IMR-90 (cell line): ENCODE measurements around the gene CDKAL1. TPM values are rescaled to one million over a fixed set of nuclear protein-coding genes. Genes with fewer than 3 reads are reported as not detected.

Experiments used
- ATAC-seq: fragments of 200-7000 bp; cut with Tn5 transposase; 2 replicates; pipeline ENCODE4 v1.9.1; 2020; ENCODE audit warnings: low read depth, mild to moderate bottlenecking, moderate library complexity
- BruUV-seq: library from RNA; stranded (reverse); fragments of 400-500 nt; replicated peaks from 2 replicates; lab custom pipeline; 2021; lab: Mats Ljungman, UMichigan
- CTCF ChIA-PET: fragments of 300-600 bp; formaldehyde crosslinking; extraction: SDS; loops from one replicate; lab custom pipeline; 2021; ENCODE audit warnings: antibody characterized with exemption; lab: Yijun Ruan, JAX
- POLR2A ChIA-PET: fragments of 300-600 bp; sonication (Branson Sonifier 250); formaldehyde crosslinking; loops from one replicate; lab custom pipeline; 2022; ENCODE audit warnings: antibody characterized with exemption; ENCODE audit not compliant: unreplicated experiment; lab: Charles Lee
- DNase-seq: peaks from one replicate; pipeline ENCODE4 v3.0.0; 2013
- H2AFZ ChIP-seq: replicated peaks from 2 replicates; pipeline ENCODE3; 2013; ENCODE audit warnings: low read length, mild to moderate bottlenecking; ENCODE audit not compliant: poor library complexity
- H2AK5ac ChIP-seq: 2 replicates; pipeline ENCODE4 v1.6.1; 2013; ENCODE audit warnings: low read depth, low read length, inconsistent platforms
- H2AK9ac ChIP-seq: replicated peaks from 2 replicates; pipeline ENCODE3; 2013; ENCODE audit warnings: mild to moderate bottlenecking, low read depth, low read length, moderate library complexity; ENCODE audit not compliant: poor library complexity
- H2BK120ac ChIP-seq: 2 replicates; pipeline ENCODE4 v1.6.1; 2013; ENCODE audit warnings: low read depth, low read length, inconsistent platforms
- H2BK15ac ChIP-seq: 3 replicates; pipeline ENCODE4 v1.6.1; 2013; ENCODE audit warnings: low read depth, low read length, inconsistent platforms
- H2BK20ac ChIP-seq: 2 replicates; pipeline ENCODE4 v1.6.1; 2013; ENCODE audit warnings: low read depth, mild to moderate bottlenecking, inconsistent platforms, low read length, moderate library complexity
- H2BK5ac ChIP-seq: 2 replicates; pipeline ENCODE4 v1.6.1; 2013; ENCODE audit warnings: mild to moderate bottlenecking, low read depth, low read length, inconsistent platforms; ENCODE audit not compliant: poor library complexity, severe bottlenecking
- H3K14ac ChIP-seq: replicated peaks from 2 replicates; pipeline ENCODE4 v1.6.1; 2013; ENCODE audit warnings: low read depth, low read length, inconsistent platforms
- H3K18ac ChIP-seq: 2 replicates; pipeline ENCODE4 v1.6.1; 2013; ENCODE audit warnings: low read depth, low read length, control low read depth
- H3K23ac ChIP-seq: 2 replicates; pipeline ENCODE4 v1.6.1; 2013; ENCODE audit warnings: low read depth, low read length, inconsistent platforms
- H3K27ac ChIP-seq: 2 replicates; pipeline ENCODE4 v1.5.1; 2013; ENCODE audit warnings: mild to moderate bottlenecking, control low read depth, low read length; ENCODE audit not compliant: insufficient read depth
- H3K27me3 ChIP-seq: 2 replicates; pipeline ENCODE4 v1.6.1; 2013; ENCODE audit warnings: low read length; ENCODE audit not compliant: control insufficient read depth, insufficient read depth
- H3K36me3 ChIP-seq: 2 replicates; pipeline ENCODE4 v1.6.1; 2013; ENCODE audit warnings: low read length, mixed read lengths; ENCODE audit not compliant: control insufficient read depth, insufficient read depth
- H3K4ac ChIP-seq: 2 replicates; pipeline ENCODE4 v1.6.1; 2013; ENCODE audit warnings: low read depth, low read length, inconsistent platforms
- H3K4me1 ChIP-seq: 2 replicates; pipeline ENCODE4 v1.6.1; 2013; ENCODE audit warnings: low read length, mixed read lengths; ENCODE audit not compliant: control insufficient read depth, insufficient read depth
- H3K4me2 ChIP-seq: 2 replicates; pipeline ENCODE4 v1.6.1; 2013; ENCODE audit warnings: low read depth, mild to moderate bottlenecking, control low read depth, low read length, moderate library complexity
- H3K4me3 ChIP-seq: 2 replicates; pipeline ENCODE4 v1.5.1; 2013; ENCODE audit warnings: low read depth, mild to moderate bottlenecking, control low read depth, low read length, moderate library complexity; ENCODE audit not compliant: insufficient read depth
- H3K56ac ChIP-seq: 2 replicates; pipeline ENCODE4 v1.6.1; 2013; ENCODE audit warnings: low read length, inconsistent platforms; ENCODE audit not compliant: insufficient read depth; ENCODE audit errors: extremely low read depth
- H3K79me1 ChIP-seq, 2 experiments: 2 replicates each; pipeline ENCODE4 v1.6.1; 2013; ENCODE audit warnings: low read length in 2 of 2, inconsistent platforms in 1 of 2, low read depth in 1 of 2
- H3K9ac ChIP-seq: 2 replicates; pipeline ENCODE4 v1.6.1; 2013; ENCODE audit warnings: low read depth, low read length, control low read depth
- H3K9me1 ChIP-seq: 2 replicates; pipeline ENCODE4 v1.6.1; 2013; ENCODE audit warnings: low read length, inconsistent platforms; ENCODE audit not compliant: insufficient read depth
- H3K9me3 ChIP-seq: 2 replicates; pipeline ENCODE4 v1.6.1; 2013; ENCODE audit warnings: low read length; ENCODE audit not compliant: control insufficient read depth, insufficient read depth
- H4K20me1 ChIP-seq: 2 replicates; pipeline ENCODE4 v1.6.1; 2013; ENCODE audit warnings: low read length, inconsistent platforms; ENCODE audit not compliant: insufficient read depth
- H4K5ac ChIP-seq: 2 replicates; pipeline ENCODE4 v1.6.1; 2013; ENCODE audit warnings: mild to moderate bottlenecking, low read depth, low read length, control low read depth
- H4K8ac ChIP-seq, 2 experiments: 2 replicates each; pipeline ENCODE4 v1.6.1; 2013; ENCODE audit warnings: low read depth in 2 of 2, low read length in 2 of 2, control low read depth in 1 of 2, inconsistent platforms in 1 of 2
- H4K91ac ChIP-seq: 2 replicates; pipeline ENCODE4 v1.6.1; 2013; ENCODE audit warnings: low read depth, low read length, inconsistent platforms; ENCODE audit not compliant: insufficient read depth
- BHLHE40 ChIP-seq: fragments of 150-350 bp; IDR thresholded peaks from 2 replicates; pipeline ENCODE4 v1.6.1; 2016; ENCODE audit warnings: mild to moderate bottlenecking, low read depth, low read length
- POLR2A ChIP-seq: IDR thresholded peaks from 2 replicates; pipeline ENCODE4 v1.6.1; 2012; ENCODE audit warnings: mild to moderate bottlenecking, low read depth, low read length
- WGBS, 2 experiments: methylation state at CpG; one replicate each; pipeline versions ENCODE4 v1.1.5 to v1.1.7; 2013; ENCODE audit warnings: missing lambda C conversion rate in 2 of 2; ENCODE audit not compliant: insufficient read length in 1 of 2; ENCODE audit errors: extremely low coverage in 2 of 2; 5-methylcytosine and 5-hydroxymethylcytosine counted together
- dilution Hi-C: fragments of 300-500 bp; cut with HindIII; formaldehyde crosslinking; loops from one replicate; pipeline ENCODE4 v1.14.3; 2018; ENCODE audit warnings: low sequenced_read_pairs; ENCODE audit not compliant: unreplicated experiment
- in situ Hi-C: fragments of 300-500 bp; cut with MboI; formaldehyde crosslinking; loops from 3 replicates; pipeline ENCODE4 v1.14.3; 2019; ENCODE audit warnings: low sequenced_read_pairs, inconsistent platforms, mixed read lengths
- intact Hi-C: fragments of 100-400 bp; cut with micrococcal nuclease; formaldehyde crosslinking; loops from 2 replicates; pipeline ENCODE4 v1.10.0; 2022
- polyA plus RNA-seq, 3 experiments: library from polyadenylated mRNA; depleted of rRNA; stranded (reverse); fragments of >200 nt; gene quantifications; 2 replicates each; pipeline ENCODE4 v1.2.3, GENCODE V29; 2012; ENCODE audit warnings: low replicate concordance in 1 of 3
- total RNA-seq: library from RNA; depleted of rRNA; stranded (reverse); fragments of >200 nt; gene quantifications from 2 replicates; pipeline ENCODE4 v1.2.3, GENCODE V29; 2012
- TF ChIP-seq, protein P1 (sequence below): fragments of 150-350 bp; IDR thresholded peaks from 2 replicates; pipeline ENCODE4 v1.6.1; 2016; ENCODE audit warnings: low read depth, mild to moderate bottlenecking, low read length, moderate library complexity, borderline replicate concordance
- TF ChIP-seq, protein P2 (sequence below): fragments of 150-350 bp; IDR thresholded peaks from 2 replicates; pipeline ENCODE4 v1.6.1; 2017; ENCODE audit warnings: mild to moderate bottlenecking, antibody characterized with exemption, low read length, low read depth
- TF ChIP-seq, protein P3 (sequence below): conservative IDR thresholded peaks from 2 replicates; pipeline ENCODE4 v1.5.1; 2012; ENCODE audit warnings: mild to moderate bottlenecking, low read depth, low read length, improper control_type of control experiment

The CDKAL1 gene
- total and polyA plus RNA-seq, 2 of the 4 experiments (the other 2 are of a cell fraction), result 3.7 to 13.1 TPM

DNA sequence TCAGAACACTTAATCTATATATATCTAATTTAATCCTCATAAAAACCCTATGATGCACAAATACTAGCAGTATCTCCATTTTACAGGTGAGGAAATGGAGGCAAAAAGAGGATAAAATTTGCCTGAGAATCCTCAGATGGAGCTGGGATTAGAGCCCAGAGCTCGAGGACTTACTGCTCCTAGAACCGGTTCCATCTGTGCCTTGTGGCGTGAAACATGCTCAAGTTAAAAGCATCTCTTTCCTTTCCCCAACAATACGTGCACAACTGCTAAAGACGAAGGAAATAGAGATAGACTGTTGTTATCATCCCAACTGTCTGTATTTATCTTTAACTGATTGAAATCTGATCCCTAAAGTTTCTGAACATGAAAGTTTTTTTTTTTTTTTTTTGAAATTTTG is 691.7 kb downstream of the CDKAL1 start:
- BruUV-seq, result no TSS peak
- Histone ChIP-seq H4K8ac (no peak overlapping the region), H3K14ac (no peak overlapping the region), H3K56ac (no peak overlapping the region), H3K18ac (no peak overlapping the region), H2AK9ac (no peak overlapping the region), H3K9me1 (peaks cover 7% of the 10 kb centered on the region), H2BK120ac (no peak overlapping the region), H4K91ac (no peak overlapping the region), H3K27ac (no peak overlapping the region), H3K23ac (no peak overlapping the region), H4K20me1 (no peaks in the 10 kb centered on the region), H3K9ac (no peak overlapping the region), H4K5ac (no peak overlapping the region), H2AFZ (no peak overlapping the region), H2BK20ac (no peak overlapping the region), H3K4ac (no peak overlapping the region), H3K27me3 (no peaks in the 10 kb centered on the region), H2AK5ac (no peak overlapping the region), H2BK5ac (no peak overlapping the region), H3K9me3 (no peaks in the 10 kb centered on the region), H3K4me3 (no peak overlapping the region), H2BK15ac (no peak overlapping the region), H3K4me2 (no peak overlapping the region), H3K79me1 (no peaks in the 10 kb centered on the region), H3K4me1 (peaks cover 6% of the 10 kb centered on the region), H3K36me3 (no peaks in the 10 kb centered on the region)
- dilution Hi-C loops (no loop called here), in situ Hi-C loops (no loop called here), intact Hi-C loops (no loop called here)
- no CpG with 5 or more reads among the region's 5 CpGs for WGBS, 2 experiments
- no peak for DNase-seq
- POLR2A ChIA-PET, result no interaction called here
- CTCF ChIA-PET, result interaction anchor here (0.7 kb wide), 1 partner anchor 272 kb away, joined by 3 read pairs; no protein-coding TSS in a partner anchor
- ATAC-seq, result no peak
- TF ChIP-seq POLR2A (no peak), BHLHE40 (no peak)
- TF ChIP-seq, protein P1, sequence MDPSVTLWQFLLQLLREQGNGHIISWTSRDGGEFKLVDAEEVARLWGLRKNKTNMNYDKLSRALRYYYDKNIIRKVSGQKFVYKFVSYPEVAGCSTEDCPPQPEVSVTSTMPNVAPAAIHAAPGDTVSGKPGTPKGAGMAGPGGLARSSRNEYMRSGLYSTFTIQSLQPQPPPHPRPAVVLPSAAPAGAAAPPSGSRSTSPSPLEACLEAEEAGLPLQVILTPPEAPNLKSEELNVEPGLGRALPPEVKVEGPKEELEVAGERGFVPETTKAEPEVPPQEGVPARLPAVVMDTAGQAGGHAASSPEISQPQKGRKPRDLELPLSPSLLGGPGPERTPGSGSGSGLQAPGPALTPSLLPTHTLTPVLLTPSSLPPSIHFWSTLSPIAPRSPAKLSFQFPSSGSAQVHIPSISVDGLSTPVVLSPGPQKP, result no peak
- TF ChIP-seq, protein P2, sequence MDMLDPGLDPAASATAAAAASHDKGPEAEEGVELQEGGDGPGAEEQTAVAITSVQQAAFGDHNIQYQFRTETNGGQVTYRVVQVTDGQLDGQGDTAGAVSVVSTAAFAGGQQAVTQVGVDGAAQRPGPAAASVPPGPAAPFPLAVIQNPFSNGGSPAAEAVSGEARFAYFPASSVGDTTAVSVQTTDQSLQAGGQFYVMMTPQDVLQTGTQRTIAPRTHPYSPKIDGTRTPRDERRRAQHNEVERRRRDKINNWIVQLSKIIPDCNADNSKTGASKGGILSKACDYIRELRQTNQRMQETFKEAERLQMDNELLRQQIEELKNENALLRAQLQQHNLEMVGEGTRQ, result no peak
- TF ChIP-seq, protein P3, sequence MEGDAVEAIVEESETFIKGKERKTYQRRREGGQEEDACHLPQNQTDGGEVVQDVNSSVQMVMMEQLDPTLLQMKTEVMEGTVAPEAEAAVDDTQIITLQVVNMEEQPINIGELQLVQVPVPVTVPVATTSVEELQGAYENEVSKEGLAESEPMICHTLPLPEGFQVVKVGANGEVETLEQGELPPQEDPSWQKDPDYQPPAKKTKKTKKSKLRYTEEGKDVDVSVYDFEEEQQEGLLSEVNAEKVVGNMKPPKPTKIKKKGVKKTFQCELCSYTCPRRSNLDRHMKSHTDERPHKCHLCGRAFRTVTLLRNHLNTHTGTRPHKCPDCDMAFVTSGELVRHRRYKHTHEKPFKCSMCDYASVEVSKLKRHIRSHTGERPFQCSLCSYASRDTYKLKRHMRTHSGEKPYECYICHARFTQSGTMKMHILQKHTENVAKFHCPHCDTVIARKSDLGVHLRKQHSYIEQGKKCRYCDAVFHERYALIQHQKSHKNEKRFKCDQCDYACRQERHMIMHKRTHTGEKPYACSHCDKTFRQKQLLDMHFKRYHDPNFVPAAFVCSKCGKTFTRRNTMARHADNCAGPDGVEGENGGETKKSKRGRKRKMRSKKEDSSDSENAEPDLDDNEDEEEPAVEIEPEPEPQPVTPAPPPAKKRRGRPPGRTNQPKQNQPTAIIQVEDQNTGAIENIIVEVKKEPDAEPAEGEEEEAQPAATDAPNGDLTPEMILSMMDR, result no peak
